Vagina (tissue), 2 donors: ENCODE data around the gene GNG2. TPM values are rescaled to one million over a fixed set of nuclear protein-coding genes. Genes with fewer than 3 reads are reported as not detected.

Source experiments
- DNase-seq, 2 donors: peaks; one replicate each; pipeline ENCODE4 v3.0.0-alpha.2; 2017; ENCODE audit errors: extremely low spot score in 2 of 2
- H3K27ac ChIP-seq: fragments of 200-600 bp; sonication (generic); one replicate; pipeline ENCODE4 v1.5.1; 2019
- H3K27me3 ChIP-seq: fragments of 200-600 bp; sonication (generic); one replicate; pipeline ENCODE4 v1.5.1; 2019
- H3K36me3 ChIP-seq, 2 donors: fragments of 200-600 bp; sonication (generic); one replicate each; pipeline ENCODE4 v1.5.1; 2017 to 2019
- H3K4me1 ChIP-seq: fragments of 200-600 bp; sonication (generic); one replicate; pipeline ENCODE4 v1.5.1; 2019
- H3K4me3 ChIP-seq, 2 donors: fragments of 200-600 bp; sonication (generic); 1 replicate in 1 of 2; 2 replicates in 1 of 2; pipeline ENCODE4 v1.5.1; 2016 to 2019
- H3K9me3 ChIP-seq: fragments of 200-600 bp; sonication (generic); one replicate; pipeline ENCODE4 v1.5.1; 2019
- POLR2A ChIP-seq, 2 donors: fragments of 450-650 bp; IDR thresholded peaks; one replicate each; pipeline ENCODE4 v1.6.1; 2017; ENCODE audit warnings: antibody characterized with exemption in 2 of 2, mild to moderate bottlenecking in 2 of 2, moderate library complexity in 2 of 2
- POLR2AphosphoS5 ChIP-seq, 2 donors: sonication (generic); formaldehyde crosslinking; IDR thresholded peaks; one replicate each; pipeline ENCODE4 v1.9.0; 2017; ENCODE audit warnings: antibody characterized with exemption in 2 of 2, mild to moderate bottlenecking in 2 of 2, low read depth in 1 of 2; ENCODE audit not compliant: insufficient read depth in 1 of 2
- intact Hi-C: fragments of 100-400 bp; cut with DNase I; formaldehyde crosslinking; loops from one replicate; pipeline ENCODE4 v1.15.1; 2023
- total RNA-seq: library from RNA; depleted of rRNA; stranded (reverse); fragments of >200 nt; gene quantifications from one replicate; pipeline ENCODE4 v1.2.3, GENCODE V29; 2016
- TF ChIP-seq, protein P1 (sequence below), 3 experiments: fragments of 450-650 bp in 2 of 3; fragments of 200-600 bp in 1 of 3; sonication (generic) in 1 of 3; IDR thresholded peaks; one replicate each; pipeline ENCODE4 v1.5.1; 2017 to 2019; ENCODE audit warnings: antibody characterized with exemption in 3 of 3, mild to moderate bottlenecking in 2 of 3, moderate library complexity in 2 of 3

The GNG2 gene
- total RNA-seq, 1 donor from 2014 or later, result 12.8 TPM

DNA sequence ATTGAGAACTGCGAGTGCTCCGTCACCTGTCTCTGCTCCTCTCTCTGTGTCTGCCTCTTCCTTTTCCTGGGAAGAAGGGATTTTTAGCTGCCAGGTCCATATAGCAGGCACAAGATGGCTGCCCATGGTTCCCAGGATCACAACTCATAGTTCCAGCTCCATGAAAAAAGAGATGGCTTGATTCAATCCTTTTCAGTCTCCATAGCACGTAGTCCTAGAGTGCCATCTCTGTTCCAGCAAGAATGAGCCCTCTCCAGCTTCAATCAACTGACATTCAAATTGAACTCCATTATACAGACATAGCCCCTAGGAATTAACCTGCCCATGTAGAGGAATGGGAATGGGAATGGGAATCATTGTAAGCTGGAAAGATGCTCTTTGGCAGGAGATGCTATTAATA is 94.2 kb downstream of the GNG2 start:
- H3K9me3 ChIP-seq, result no peaks in the 10 kb centered on the region
- TF ChIP-seq POLR2A (IDR thresholded peaks at IDR 0.05) (no peak), POLR2AphosphoS5 (IDR thresholded peaks at IDR 0.05; ENCODE audit: insufficient read depth in 1 of 2, low read depth in 1 of 2) (no peak)
- TF ChIP-seq, protein P1, sequence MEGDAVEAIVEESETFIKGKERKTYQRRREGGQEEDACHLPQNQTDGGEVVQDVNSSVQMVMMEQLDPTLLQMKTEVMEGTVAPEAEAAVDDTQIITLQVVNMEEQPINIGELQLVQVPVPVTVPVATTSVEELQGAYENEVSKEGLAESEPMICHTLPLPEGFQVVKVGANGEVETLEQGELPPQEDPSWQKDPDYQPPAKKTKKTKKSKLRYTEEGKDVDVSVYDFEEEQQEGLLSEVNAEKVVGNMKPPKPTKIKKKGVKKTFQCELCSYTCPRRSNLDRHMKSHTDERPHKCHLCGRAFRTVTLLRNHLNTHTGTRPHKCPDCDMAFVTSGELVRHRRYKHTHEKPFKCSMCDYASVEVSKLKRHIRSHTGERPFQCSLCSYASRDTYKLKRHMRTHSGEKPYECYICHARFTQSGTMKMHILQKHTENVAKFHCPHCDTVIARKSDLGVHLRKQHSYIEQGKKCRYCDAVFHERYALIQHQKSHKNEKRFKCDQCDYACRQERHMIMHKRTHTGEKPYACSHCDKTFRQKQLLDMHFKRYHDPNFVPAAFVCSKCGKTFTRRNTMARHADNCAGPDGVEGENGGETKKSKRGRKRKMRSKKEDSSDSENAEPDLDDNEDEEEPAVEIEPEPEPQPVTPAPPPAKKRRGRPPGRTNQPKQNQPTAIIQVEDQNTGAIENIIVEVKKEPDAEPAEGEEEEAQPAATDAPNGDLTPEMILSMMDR (IDR thresholded peaks at IDR 0.05), result no peak
- H3K36me3 ChIP-seq, result no peaks in the 10 kb centered on the region
- no peaks in the 10 kb centered on the region for H3K27me3 ChIP-seq
- intact Hi-C loops, result no loop called here
- no peak for DNase-seq
- H3K4me1 ChIP-seq, result no peaks in the 10 kb centered on the region
- H3K4me3 ChIP-seq, result no peak overlapping the region
- H3K27ac ChIP-seq, result no peak overlapping the region

DNA sequence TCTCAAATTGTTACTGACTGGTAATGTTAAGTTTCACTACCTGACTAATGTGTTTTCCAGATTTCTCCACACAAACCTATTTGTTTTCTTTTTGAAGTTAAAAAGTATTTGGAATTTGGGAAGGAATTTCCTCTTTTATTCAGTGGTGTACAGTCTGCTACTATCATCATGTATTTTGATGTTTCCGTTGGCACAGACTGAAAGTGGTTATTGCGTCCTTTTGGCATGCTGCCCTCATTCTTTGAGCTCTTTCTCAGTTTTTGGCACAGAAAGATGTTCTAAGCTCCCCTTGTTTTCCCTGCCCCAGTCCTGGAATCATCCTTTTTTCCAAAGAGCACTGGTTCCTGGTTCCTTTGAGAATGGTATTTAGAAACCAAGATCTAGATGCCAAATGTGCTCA is 97.5 kb downstream of the GNG2 start:
- TF ChIP-seq, protein P1 (IDR thresholded peaks at IDR 0.05), result no peak
- TF ChIP-seq POLR2A (IDR thresholded peaks at IDR 0.05) (no peak), POLR2AphosphoS5 (IDR thresholded peaks at IDR 0.05; ENCODE audit: insufficient read depth in 1 of 2, low read depth in 1 of 2) (no peak)
- intact Hi-C loops, result no loop called here
- Histone ChIP-seq H3K36me3 (no peaks in the 10 kb centered on the region), H3K4me1 (no peaks in the 10 kb centered on the region), H3K4me3 (no peak overlapping the region), H3K9me3 (no peaks in the 10 kb centered on the region), H3K27ac (no peak overlapping the region), H3K27me3 (no peaks in the 10 kb centered on the region)
- DNase-seq, result no peak

DNA sequence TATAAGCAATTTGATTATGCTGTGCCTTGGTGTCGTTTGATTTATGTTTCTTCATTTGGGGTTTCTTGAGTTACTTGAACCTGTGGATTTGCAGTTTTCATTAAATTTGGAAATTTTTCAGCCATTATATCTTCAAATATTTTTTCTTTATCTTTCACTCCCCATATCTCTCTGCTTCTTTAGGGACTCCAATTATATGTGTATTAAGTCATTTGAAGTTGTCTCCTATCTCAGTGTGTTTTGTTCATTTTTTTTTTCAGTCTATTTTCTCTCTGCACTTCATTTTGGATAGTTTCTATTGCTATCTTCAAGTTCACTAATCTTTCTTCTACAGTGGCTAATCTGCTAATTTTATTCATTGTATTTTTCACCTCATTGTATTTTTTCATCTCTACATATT is 99.5 kb downstream of the GNG2 start:
- TF ChIP-seq POLR2AphosphoS5 (IDR thresholded peaks at IDR 0.05; ENCODE audit: insufficient read depth in 1 of 2, low read depth in 1 of 2) (no peak), POLR2A (IDR thresholded peaks at IDR 0.05) (no peak)
- TF ChIP-seq, protein P1 (IDR thresholded peaks at IDR 0.05), result no peak
- Histone ChIP-seq H3K27me3 (no peaks in the 10 kb centered on the region), H3K9me3 (no peaks in the 10 kb centered on the region), H3K4me1 (no peaks in the 10 kb centered on the region), H3K36me3 (no peaks in the 10 kb centered on the region), H3K4me3 (no peak overlapping the region), H3K27ac (no peak overlapping the region)
- no peak for DNase-seq
- intact Hi-C loops, result no loop called here

DNA sequence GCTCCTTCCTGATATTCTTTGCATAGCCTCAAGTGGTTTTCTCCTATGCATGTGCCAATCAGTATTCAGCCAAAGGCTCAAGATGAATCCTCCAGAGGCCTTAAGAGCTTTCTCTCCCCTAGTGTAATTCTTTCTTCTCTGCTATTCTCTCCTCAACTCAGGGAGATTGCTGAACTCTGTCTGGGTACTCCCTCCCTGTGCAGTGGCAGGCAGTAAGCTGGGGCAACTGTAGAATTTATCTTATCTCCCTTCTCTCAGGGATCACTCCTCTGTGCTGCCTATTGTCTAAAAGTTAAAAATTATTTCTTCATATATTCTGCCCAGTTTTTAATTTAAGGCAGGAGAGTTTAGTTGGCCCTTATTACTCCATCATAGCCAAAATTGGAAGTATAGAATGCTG is 100.5 kb downstream of the GNG2 start:
- TF ChIP-seq POLR2A (IDR thresholded peaks at IDR 0.05), result no peak
- TF ChIP-seq, protein P1 (IDR thresholded peaks at IDR 0.05), result no peak
- no peak for TF ChIP-seq POLR2AphosphoS5 (IDR thresholded peaks at IDR 0.05; ENCODE audit: insufficient read depth in 1 of 2, low read depth in 1 of 2)
- DNase-seq, result no peak
- no peaks in the 10 kb centered on the region for H3K4me1 ChIP-seq
- no peak overlapping the region for H3K4me3 ChIP-seq
- H3K27me3 ChIP-seq, result no peaks in the 10 kb centered on the region
- H3K27ac ChIP-seq, result no peak overlapping the region
- no peaks in the 10 kb centered on the region for H3K36me3 ChIP-seq
- H3K9me3 ChIP-seq, result no peaks in the 10 kb centered on the region
- intact Hi-C loops, result no loop called here

DNA sequence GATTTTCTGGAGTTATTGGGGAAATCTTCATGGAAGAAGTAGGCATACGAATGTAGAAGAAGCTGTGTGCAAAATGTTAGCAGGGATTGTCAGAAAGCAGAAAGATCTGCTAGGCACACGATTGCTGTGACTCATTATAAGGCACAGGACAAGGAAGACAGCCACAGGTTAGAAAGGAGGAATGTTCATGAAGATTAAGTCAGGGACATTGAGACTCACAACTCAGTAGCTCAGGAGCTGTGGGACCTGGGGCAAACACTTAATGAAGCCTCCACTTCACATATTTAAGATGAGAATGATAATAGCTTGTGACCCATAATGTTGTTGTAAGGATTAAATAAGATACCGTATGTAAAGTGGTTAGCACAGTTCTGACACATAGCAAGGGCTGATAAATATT is 102.3 kb downstream of the GNG2 start:
- TF ChIP-seq POLR2A (IDR thresholded peaks at IDR 0.05) (no peak), POLR2AphosphoS5 (IDR thresholded peaks at IDR 0.05; ENCODE audit: insufficient read depth in 1 of 2, low read depth in 1 of 2) (no peak)
- TF ChIP-seq, protein P1 (IDR thresholded peaks at IDR 0.05), result no peak
- no peak overlapping the region for H3K27ac ChIP-seq
- no peaks in the 10 kb centered on the region for H3K4me1 ChIP-seq
- no peak overlapping the region for H3K4me3 ChIP-seq
- no peaks in the 10 kb centered on the region for H3K36me3 ChIP-seq
- no peaks in the 10 kb centered on the region for H3K9me3 ChIP-seq
- no peaks in the 10 kb centered on the region for H3K27me3 ChIP-seq
- no peak for DNase-seq
- intact Hi-C loops, result no loop called here
